ENCODE data around the gene HJV. TPM values are rescaled to one million over a fixed set of nuclear protein-coding genes. Genes with fewer than 3 reads are reported as not detected.
A peak's percentile ranks its signal among the peaks of the same experiment; 100 is the strongest.
"Not testable (repeated sequence)": the region's sequence is repeated elsewhere in the genome, so short reads cannot be mapped to it uniquely, and the experiment has no call there.

HJV gene
- polyA plus RNA-seq, 4 donors: 0.65 TPM; not detected in 3

DNA sequence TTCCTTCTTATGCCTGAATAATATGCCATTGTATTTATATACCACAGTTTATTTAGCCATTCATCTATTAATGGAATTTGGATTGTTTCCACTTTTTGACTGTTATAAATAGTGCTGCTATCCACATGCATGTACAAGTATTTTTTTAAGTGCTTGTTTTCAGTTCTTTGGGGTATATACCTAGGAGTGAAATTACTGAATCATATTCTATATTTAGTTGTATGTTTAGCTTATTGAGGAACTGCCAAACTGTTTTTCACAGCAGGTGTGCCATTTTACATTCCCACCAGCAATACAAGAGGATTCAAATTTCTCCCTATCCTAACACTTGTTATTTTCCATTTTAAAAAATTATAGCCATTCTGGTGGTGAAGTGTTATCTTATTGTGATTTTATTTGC lies 7.6 kb upstream of the HJV start:
- no peak overlapping the region for H3K4me3 ChIP-seq (ENCODE audit: low read depth in 1 of 3, low read length in 3 of 3)
- no peaks in the 10 kb centered on the region for H3K27me3 ChIP-seq (ENCODE audit: control insufficient read depth in 3 of 3, insufficient read depth in 3 of 3, low read length in 3 of 3)
- no peak for FAIRE-seq
- DNase-seq: no peak
- H3K9me3 ChIP-seq (ENCODE audit: control insufficient read depth in 2 of 2, insufficient read depth in 1 of 2, low read depth in 1 of 2, low read length in 1 of 2): peaks cover 0 to 3% of the 10 kb centered on the region in 2 donors
- no peaks in the 10 kb centered on the region for H3K4me1 ChIP-seq (ENCODE audit: control insufficient read depth in 3 of 3, insufficient read depth in 2 of 3, low read depth in 1 of 3, low read length in 2 of 3)
- no peak overlapping the region for H3K27ac ChIP-seq (ENCODE audit: low read depth in 1 of 3, low read length in 2 of 3)
- no peaks in the 10 kb centered on the region for H3K36me3 ChIP-seq (ENCODE audit: control insufficient read depth in 3 of 3, insufficient read depth in 2 of 3, low read depth in 1 of 3, low read length in 3 of 3)

DNA sequence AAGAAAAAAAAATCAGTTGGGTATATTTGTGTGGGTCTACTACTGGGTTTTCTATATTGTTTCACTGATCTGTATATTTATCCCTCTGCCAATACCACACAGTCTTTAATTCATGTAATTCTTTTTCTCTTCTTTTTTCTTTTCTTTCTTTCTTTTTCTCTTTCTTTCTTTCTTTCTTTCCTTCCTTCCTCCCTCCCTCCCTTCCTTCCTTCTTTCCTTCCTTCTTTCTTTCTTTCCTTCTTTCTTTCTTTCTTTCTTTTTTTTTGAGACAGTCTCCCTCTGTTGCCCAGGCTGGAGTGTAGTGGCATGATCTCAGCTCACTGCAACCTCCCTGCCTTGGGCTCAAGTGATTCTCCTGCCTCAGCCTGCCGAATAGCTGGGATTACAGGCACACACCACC lies 5.1 kb upstream of the HJV start:
- not testable (repeated sequence) for H3K9me3 ChIP-seq (ENCODE audit: control insufficient read depth in 2 of 2, insufficient read depth in 1 of 2, low read depth in 1 of 2, low read length in 1 of 2); H3K27ac ChIP-seq (ENCODE audit: low read depth in 1 of 3, low read length in 2 of 3); FAIRE-seq; H3K4me1 ChIP-seq (ENCODE audit: control insufficient read depth in 3 of 3, insufficient read depth in 2 of 3, low read depth in 1 of 3, low read length in 2 of 3); H3K27me3 ChIP-seq (ENCODE audit: control insufficient read depth in 3 of 3, insufficient read depth in 3 of 3, low read length in 3 of 3); DNase-seq; H3K4me3 ChIP-seq (ENCODE audit: low read depth in 1 of 3, low read length in 3 of 3); H3K36me3 ChIP-seq (ENCODE audit: control insufficient read depth in 3 of 3, insufficient read depth in 2 of 3, low read depth in 1 of 3, low read length in 3 of 3)
- 78 to 86% (median 79%) methylated on average over 1 of the region's 1 CpG for WGBS, 3 donors

DNA sequence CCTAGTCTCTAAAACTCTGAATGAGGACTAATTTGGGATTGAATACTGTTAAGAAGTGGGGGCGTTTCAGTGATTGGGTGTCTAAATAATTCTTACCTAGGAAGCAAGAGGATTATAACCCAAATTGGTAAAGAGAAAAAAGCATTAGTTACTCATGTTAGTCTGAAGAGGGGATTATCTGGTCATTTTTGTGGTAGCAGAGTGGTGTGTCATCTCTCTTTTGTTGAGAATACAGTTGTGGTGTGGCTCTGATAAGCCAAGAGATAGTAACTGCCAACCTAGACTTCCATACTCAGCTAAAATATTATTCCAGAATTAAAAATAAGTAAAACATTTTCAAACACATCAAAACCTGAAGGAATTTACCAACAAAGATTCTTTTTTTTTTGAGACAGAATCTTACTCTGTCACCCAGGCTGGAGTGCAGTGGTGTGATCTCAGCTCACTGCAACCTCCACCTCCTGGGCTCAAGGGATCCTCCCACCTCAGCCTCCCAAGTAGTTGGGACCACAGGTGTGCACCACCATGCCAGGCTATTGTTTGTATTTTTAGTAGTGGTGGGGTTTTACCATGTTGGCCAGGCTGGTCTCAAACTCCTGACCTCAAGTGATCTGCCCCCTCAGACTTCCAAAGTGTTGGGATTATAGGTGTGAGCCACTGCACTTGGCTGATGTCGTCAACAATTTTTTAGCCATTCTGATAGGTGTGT lies 4.4 kb upstream of the HJV start:
- H3K4me1 ChIP-seq (ENCODE audit: control insufficient read depth in 3 of 3, insufficient read depth in 2 of 3, low read depth in 1 of 3, low read length in 2 of 3); H3K9me3 ChIP-seq (ENCODE audit: control insufficient read depth in 2 of 2, insufficient read depth in 1 of 2, low read depth in 1 of 2, low read length in 1 of 2); H3K27ac ChIP-seq (ENCODE audit: low read depth in 1 of 3, low read length in 2 of 3); DNase-seq; H3K27me3 ChIP-seq (ENCODE audit: control insufficient read depth in 3 of 3, insufficient read depth in 3 of 3, low read length in 3 of 3); H3K4me3 ChIP-seq (ENCODE audit: low read depth in 1 of 3, low read length in 3 of 3); FAIRE-seq; H3K36me3 ChIP-seq (ENCODE audit: control insufficient read depth in 3 of 3, insufficient read depth in 2 of 3, low read depth in 1 of 3, low read length in 3 of 3): not testable (repeated sequence)
- 84 to 86% (median 85%) methylated on average over 2 of the region's 2 CpGs for WGBS, 3 donors

GRCh38 chr1:146022403-146023127 lies 1.0 kb upstream of the HJV start:
- Histone ChIP-seq H3K4me1 (ENCODE audit: control insufficient read depth in 3 of 3, insufficient read depth in 2 of 3, low read depth in 1 of 3, low read length in 2 of 3) (peaks cover 0 to 11% (median 0%) of the 10 kb centered on the region in 3 donors), H3K27me3 (ENCODE audit: control insufficient read depth in 3 of 3, insufficient read depth in 3 of 3, low read length in 3 of 3) (peaks cover 0 to 28% (median 0%) of the 10 kb centered on the region in 3 donors), H3K4me3 (ENCODE audit: low read depth in 1 of 3, low read length in 3 of 3) (no peak overlapping the region), H3K36me3 (ENCODE audit: control insufficient read depth in 3 of 3, insufficient read depth in 2 of 3, low read depth in 1 of 3, low read length in 3 of 3) (no peaks in the 10 kb centered on the region), H3K9me3 (ENCODE audit: control insufficient read depth in 2 of 2, insufficient read depth in 1 of 2, low read depth in 1 of 2, low read length in 1 of 2) (no peaks in the 10 kb centered on the region), H3K27ac (ENCODE audit: low read depth in 1 of 3, low read length in 2 of 3) (no peak overlapping the region)
- DNase-seq: no peak
- WGBS, 3 donors: 83 to 87% (median 83%) methylated on average over 7 of the region's 7 CpGs
- FAIRE-seq: no peak

- H3K4me1 ChIP-seq (ENCODE audit: control insufficient read depth in 3 of 3, insufficient read depth in 2 of 3, low read depth in 1 of 3, low read length in 2 of 3): peaks cover 0 to 11% (median 0%) of the 10 kb centered on the region in 3 donors
- DNase-seq: no peak
- no peak overlapping the region for H3K4me3 ChIP-seq (ENCODE audit: low read depth in 1 of 3, low read length in 3 of 3)
- H3K9me3 ChIP-seq (ENCODE audit: control insufficient read depth in 2 of 2, insufficient read depth in 1 of 2, low read depth in 1 of 2, low read length in 1 of 2): no peaks in the 10 kb centered on the region
- H3K27me3 ChIP-seq (ENCODE audit: control insufficient read depth in 3 of 3, insufficient read depth in 3 of 3, low read length in 3 of 3): peaks cover 0 to 33% (median 0%) of the 10 kb centered on the region in 3 donors
- H3K27ac ChIP-seq (ENCODE audit: low read depth in 1 of 3, low read length in 2 of 3): no peak overlapping the region
- no peak for FAIRE-seq
- no peaks in the 10 kb centered on the region for H3K36me3 ChIP-seq (ENCODE audit: control insufficient read depth in 3 of 3, insufficient read depth in 2 of 3, low read depth in 1 of 3, low read length in 3 of 3)
- WGBS, 3 donors: 54 to 70% (median 55%) methylated on average over 1 of the region's 1 CpG
These were observed 487 bp downstream of the HJV start for GRCh38 chr1:146021050-146021445.

GRCh38 chr1:146020058-146021049 lies 1.2 kb downstream of the HJV start:
- Histone ChIP-seq H3K36me3 (ENCODE audit: control insufficient read depth in 3 of 3, insufficient read depth in 2 of 3, low read depth in 1 of 3, low read length in 3 of 3) (no peaks in the 10 kb centered on the region), H3K27me3 (ENCODE audit: control insufficient read depth in 3 of 3, insufficient read depth in 3 of 3, low read length in 3 of 3) (peaks cover 0 to 33% (median 0%) of the 10 kb centered on the region in 3 donors), H3K4me3 (ENCODE audit: low read depth in 1 of 3, low read length in 3 of 3) (no peak overlapping the region), H3K4me1 (ENCODE audit: control insufficient read depth in 3 of 3, insufficient read depth in 2 of 3, low read depth in 1 of 3, low read length in 2 of 3) (peaks cover 0 to 11% (median 0%) of the 10 kb centered on the region in 3 donors), H3K27ac (ENCODE audit: low read depth in 1 of 3, low read length in 2 of 3) (no peak overlapping the region), H3K9me3 (ENCODE audit: control insufficient read depth in 2 of 2, insufficient read depth in 1 of 2, low read depth in 1 of 2, low read length in 1 of 2) (no peaks in the 10 kb centered on the region)
- DNase-seq (peak; percentile 40 to 64), FAIRE-seq (no peak)
- WGBS, 3 donors: 82 to 86% (median 86%) methylated on average over 4 of the region's 4 CpGs

DNA sequence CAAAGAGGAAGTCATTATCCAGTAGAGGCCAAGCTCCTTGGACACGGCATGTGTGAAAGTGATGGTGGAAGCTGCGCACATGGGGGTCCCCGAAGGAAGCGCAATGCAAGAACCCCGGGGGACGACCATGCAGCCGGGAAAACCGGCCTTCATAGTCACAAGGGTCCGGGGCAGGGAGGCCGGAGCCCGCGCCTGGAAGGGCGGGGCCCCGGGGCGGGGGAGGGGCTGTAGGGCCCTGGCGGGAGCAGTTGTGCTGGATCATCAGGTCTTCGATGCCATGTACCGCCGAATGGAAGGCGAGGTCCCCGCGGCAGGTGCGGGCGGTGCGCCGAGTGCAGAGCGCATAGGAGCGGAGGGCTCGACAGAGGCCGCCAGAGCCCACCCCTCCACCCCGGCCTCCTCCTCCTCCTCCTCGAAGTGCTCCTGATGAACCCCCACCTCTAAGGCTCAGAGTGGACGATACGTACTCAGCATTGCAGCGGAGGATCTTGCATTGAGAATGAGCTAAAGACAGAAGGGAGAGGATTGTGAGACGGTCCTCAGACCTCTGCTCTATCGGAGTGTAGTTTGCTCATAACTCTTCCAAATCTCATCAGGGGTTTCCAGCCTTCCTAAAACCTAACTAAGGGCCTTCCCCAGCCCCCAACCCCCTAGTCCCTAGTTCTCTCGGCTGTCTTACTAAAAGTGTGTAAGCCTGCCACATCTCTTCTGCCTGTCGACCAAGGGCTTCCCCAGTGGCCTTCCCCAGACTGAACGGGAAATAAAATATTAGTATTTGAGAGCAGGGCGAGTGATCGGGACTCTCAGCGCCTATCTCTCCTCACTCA lies 2.1 kb downstream of the HJV start:
- peaks cover 0 to 11% (median 0%) of the 10 kb centered on the region in 3 donors for H3K4me1 ChIP-seq (ENCODE audit: control insufficient read depth in 3 of 3, insufficient read depth in 2 of 3, low read depth in 1 of 3, low read length in 2 of 3)
- H3K27me3 ChIP-seq (ENCODE audit: control insufficient read depth in 3 of 3, insufficient read depth in 3 of 3, low read length in 3 of 3): peaks cover 0 to 33% (median 0%) of the 10 kb centered on the region in 3 donors
- H3K9me3 ChIP-seq (ENCODE audit: control insufficient read depth in 2 of 2, insufficient read depth in 1 of 2, low read depth in 1 of 2, low read length in 1 of 2): no peaks in the 10 kb centered on the region
- no peak overlapping the region for H3K27ac ChIP-seq (ENCODE audit: low read depth in 1 of 3, low read length in 2 of 3)
- H3K4me3 ChIP-seq (ENCODE audit: low read depth in 1 of 3, low read length in 3 of 3): peak overlapping the region in 1 of 3 donors; percentile 3
- no peaks in the 10 kb centered on the region for H3K36me3 ChIP-seq (ENCODE audit: control insufficient read depth in 3 of 3, insufficient read depth in 2 of 3, low read depth in 1 of 3, low read length in 3 of 3)
- FAIRE-seq: no peak
- 16 to 27% (median 21%) methylated on average over 29 to 43 of the region's 43 CpGs for WGBS, 3 donors
- peak in 1 of 2 donors; percentile 34 for DNase-seq
